Neural cell (in vitro differentiated cells): Measurements from ENCODE around the gene ARHGAP18. TPM values are rescaled to one million over a fixed set of nuclear protein-coding genes. Genes with fewer than 3 reads are reported as not detected.

Experiments
- H2AFZ ChIP-seq: fragments of 200-600, 300-800 bp; sonication (generic), shearing (Covaris generic); 2 replicates; pipeline ENCODE4 v1.6.0; 2014; ENCODE audit warnings: low read depth, mild to moderate bottlenecking, antibody characterized with exemption, low read length, moderate library complexity
- H3F3A ChIP-seq: fragments of 200-600 bp; shearing (Covaris generic); 2 replicates; pipeline ENCODE4 v1.6.1; 2016; ENCODE audit warnings: mild to moderate bottlenecking, moderate library complexity, mixed read lengths, antibody characterized with exemption, low read length; ENCODE audit not compliant: insufficient read depth, poor library complexity, severe bottlenecking
- H3K27ac ChIP-seq: fragments of 200-600, 300-800 bp; sonication (generic), shearing (Covaris generic); 2 replicates; pipeline ENCODE4 v1.5.1; 2014; ENCODE audit warnings: mild to moderate bottlenecking, low read length, moderate library complexity
- H3K27me3 ChIP-seq: fragments of 300-800, 200-600 bp; sonication (generic), shearing (Covaris generic); 2 replicates; pipeline ENCODE4 v1.6.0; 2014; ENCODE audit warnings: mild to moderate bottlenecking, low read depth, low read length, moderate library complexity; ENCODE audit not compliant: insufficient read depth
- H3K36me3 ChIP-seq: fragments of 300-800, 200-600 bp; sonication (generic), shearing (Covaris generic); 2 replicates; pipeline ENCODE4 v1.5.1; 2014; ENCODE audit warnings: mild to moderate bottlenecking, antibody characterized with exemption, low read length, moderate library complexity; ENCODE audit not compliant: insufficient read depth
- H3K4me2 ChIP-seq: fragments of 300-800, 200-600 bp; sonication (generic), shearing (Covaris generic); 2 replicates; pipeline ENCODE4 v1.6.0; 2014; ENCODE audit warnings: mild to moderate bottlenecking, low read length
- H3K4me3 ChIP-seq: fragments of 300-800, 200-600 bp; sonication (generic), shearing (Covaris generic); 2 replicates; pipeline ENCODE4 v1.5.1; 2014; ENCODE audit warnings: mild to moderate bottlenecking, low read length, moderate library complexity
- H3K79me2 ChIP-seq: fragments of 200-600 bp; shearing (Covaris generic); replicated peaks from 2 replicates; pipeline ENCODE4 v1.6.0; 2014; ENCODE audit warnings: mild to moderate bottlenecking, low read length, moderate library complexity; ENCODE audit not compliant: insufficient read depth
- H3K9ac ChIP-seq: fragments of 300-800, 200-600 bp; sonication (generic), shearing (Covaris generic); 2 replicates; pipeline ENCODE4 v1.6.1; 2016; ENCODE audit warnings: mild to moderate bottlenecking, low read length, mixed read lengths
- H3K9me2 ChIP-seq: fragments of 200-600 bp; shearing (Covaris generic); 2 replicates; pipeline ENCODE4 v1.6.1; 2016; ENCODE audit warnings: mild to moderate bottlenecking, low read length, mixed read lengths; ENCODE audit not compliant: insufficient read depth
- H3K9me3 ChIP-seq: fragments of 200-600, 300-800 bp; sonication (generic), shearing (Covaris generic); 2 replicates; pipeline ENCODE4 v1.6.1; 2016; ENCODE audit warnings: mild to moderate bottlenecking, mixed run types, low read length, moderate library complexity, mixed read lengths
- H4K20me1 ChIP-seq: fragments of 200-600 bp; shearing (Covaris generic); 2 replicates; pipeline ENCODE4 v1.6.1; 2016; ENCODE audit warnings: mild to moderate bottlenecking, mixed run types; ENCODE audit not compliant: insufficient read depth
- CTCF ChIP-seq: fragments of 450-650 bp; IDR thresholded peaks from 2 replicates; pipeline ENCODE4 v1.5.1; 2014; ENCODE audit warnings: antibody characterized with exemption, mild to moderate bottlenecking, moderate library complexity; ENCODE audit not compliant: poor library complexity, severe bottlenecking
- EP300 ChIP-seq: fragments of 450-650 bp; conservative IDR thresholded peaks from 2 replicates; pipeline ENCODE4 v1.6.1; 2014; ENCODE audit warnings: antibody characterized with exemption, mild to moderate bottlenecking, moderate library complexity; ENCODE audit not compliant: poor library complexity, severe bottlenecking
- EZH2 ChIP-seq: fragments of 200-600, 300-800 bp; shearing (Covaris generic), sonication (generic); IDR thresholded peaks from 2 replicates; pipeline ENCODE4 v1.6.1; 2014; ENCODE audit warnings: antibody characterized with exemption, low read length, borderline replicate concordance, mild to moderate bottlenecking; ENCODE audit not compliant: insufficient read depth, poor library complexity, severe bottlenecking
- MXI1 ChIP-seq: fragments of 450-650 bp; conservative IDR thresholded peaks from 2 replicates; pipeline ENCODE4 v1.6.1; 2014; ENCODE audit warnings: antibody characterized with exemption, mild to moderate bottlenecking; ENCODE audit not compliant: poor library complexity, severe bottlenecking
- POLR2AphosphoS5 ChIP-seq: IDR thresholded peaks from 2 replicates; pipeline ENCODE4 v1.6.1; 2012
- RAD21 ChIP-seq: fragments of 450-650 bp; conservative IDR thresholded peaks from 2 replicates; pipeline ENCODE4 v1.6.1; 2014; ENCODE audit warnings: antibody characterized with exemption, mild to moderate bottlenecking, moderate library complexity
- SMC3 ChIP-seq: fragments of 450-650 bp; conservative IDR thresholded peaks from 2 replicates; pipeline ENCODE4 v1.6.1; 2014; ENCODE audit warnings: antibody characterized with exemption, mild to moderate bottlenecking, moderate library complexity; ENCODE audit not compliant: poor library complexity
- TAF1 ChIP-seq: IDR thresholded peaks from 2 replicates; pipeline ENCODE4 v1.6.1; 2012; ENCODE audit warnings: low read depth
- polyA plus RNA-seq: library from polyadenylated mRNA; depleted of rRNA; stranded (reverse); fragments of >200 nt; gene quantifications from 2 replicates; pipeline ENCODE4 v1.2.3, GENCODE V29; 2014
- TF ChIP-seq, protein P1 (sequence below): IDR thresholded peaks from 2 replicates; pipeline ENCODE4 v1.6.1; 2012; ENCODE audit warnings: borderline replicate concordance

ARHGAP18 gene
- polyA plus RNA-seq, 1 donor from 2014 or later: 4.7 TPM

DNA sequence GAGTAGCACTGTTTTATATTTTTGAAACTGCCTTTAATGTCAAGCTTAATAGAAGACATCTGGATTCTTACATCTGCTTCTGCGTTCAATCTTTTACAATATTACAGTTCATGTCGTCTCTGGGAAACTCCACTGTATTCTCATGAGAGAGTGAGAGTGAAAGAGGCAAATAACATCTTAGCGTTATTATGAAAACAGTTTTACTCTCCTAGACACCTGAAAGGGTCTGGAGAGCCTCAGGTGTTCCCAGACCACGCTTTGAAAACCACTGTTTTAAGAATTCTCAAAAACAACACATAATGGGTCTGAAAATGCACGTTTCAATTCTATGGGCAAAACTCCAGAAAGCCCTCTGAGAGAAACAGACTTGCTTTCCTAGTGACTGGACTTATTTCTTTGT lies 63.3 kb downstream of the ARHGAP18 start:
- Histone ChIP-seq H3K36me3 (no peaks in the 10 kb centered on the region), H3K27ac (no peak overlapping the region), H3K9me2 (no peaks in the 10 kb centered on the region), H3K79me2 (no peaks in the 10 kb centered on the region), H3K4me3 (no peak overlapping the region), H4K20me1 (no peaks in the 10 kb centered on the region), H3K9me3 (no peaks in the 10 kb centered on the region), H3F3A (no peaks in the 10 kb centered on the region), H3K4me2 (no peak overlapping the region), H3K27me3 (no peaks in the 10 kb centered on the region), H3K9ac (no peak overlapping the region), H2AFZ (no peak overlapping the region)
- no peak for TF ChIP-seq EP300
- TF ChIP-seq, protein P1, sequence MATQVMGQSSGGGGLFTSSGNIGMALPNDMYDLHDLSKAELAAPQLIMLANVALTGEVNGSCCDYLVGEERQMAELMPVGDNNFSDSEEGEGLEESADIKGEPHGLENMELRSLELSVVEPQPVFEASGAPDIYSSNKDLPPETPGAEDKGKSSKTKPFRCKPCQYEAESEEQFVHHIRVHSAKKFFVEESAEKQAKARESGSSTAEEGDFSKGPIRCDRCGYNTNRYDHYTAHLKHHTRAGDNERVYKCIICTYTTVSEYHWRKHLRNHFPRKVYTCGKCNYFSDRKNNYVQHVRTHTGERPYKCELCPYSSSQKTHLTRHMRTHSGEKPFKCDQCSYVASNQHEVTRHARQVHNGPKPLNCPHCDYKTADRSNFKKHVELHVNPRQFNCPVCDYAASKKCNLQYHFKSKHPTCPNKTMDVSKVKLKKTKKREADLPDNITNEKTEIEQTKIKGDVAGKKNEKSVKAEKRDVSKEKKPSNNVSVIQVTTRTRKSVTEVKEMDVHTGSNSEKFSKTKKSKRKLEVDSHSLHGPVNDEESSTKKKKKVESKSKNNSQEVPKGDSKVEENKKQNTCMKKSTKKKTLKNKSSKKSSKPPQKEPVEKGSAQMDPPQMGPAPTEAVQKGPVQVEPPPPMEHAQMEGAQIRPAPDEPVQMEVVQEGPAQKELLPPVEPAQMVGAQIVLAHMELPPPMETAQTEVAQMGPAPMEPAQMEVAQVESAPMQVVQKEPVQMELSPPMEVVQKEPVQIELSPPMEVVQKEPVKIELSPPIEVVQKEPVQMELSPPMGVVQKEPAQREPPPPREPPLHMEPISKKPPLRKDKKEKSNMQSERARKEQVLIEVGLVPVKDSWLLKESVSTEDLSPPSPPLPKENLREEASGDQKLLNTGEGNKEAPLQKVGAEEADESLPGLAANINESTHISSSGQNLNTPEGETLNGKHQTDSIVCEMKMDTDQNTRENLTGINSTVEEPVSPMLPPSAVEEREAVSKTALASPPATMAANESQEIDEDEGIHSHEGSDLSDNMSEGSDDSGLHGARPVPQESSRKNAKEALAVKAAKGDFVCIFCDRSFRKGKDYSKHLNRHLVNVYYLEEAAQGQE: no peak
- no peak for TF ChIP-seq MXI1
- no peak for TF ChIP-seq EZH2
- TF ChIP-seq TAF1: no peak
- no peak for TF ChIP-seq SMC3
- TF ChIP-seq POLR2AphosphoS5: no peak
- TF ChIP-seq CTCF: no peak
- TF ChIP-seq RAD21: no peak

GRCh38 chr6:129645830-129646579 lies 64.0 kb downstream of the ARHGAP18 start:
- no peaks in the 10 kb centered on the region for H3K9me3 ChIP-seq

More at GRCh38 chr6:129645830-129646579, 64.0 kb downstream of the ARHGAP18 start:
- Histone ChIP-seq H3K9me2 (no peaks in the 10 kb centered on the region), H3K79me2 (no peaks in the 10 kb centered on the region), H3K27me3 (no peaks in the 10 kb centered on the region), H3K9ac (no peak overlapping the region), H3K27ac (no peak overlapping the region), H3F3A (no peaks in the 10 kb centered on the region), H3K4me2 (no peak overlapping the region), H3K36me3 (no peaks in the 10 kb centered on the region), H4K20me1 (no peaks in the 10 kb centered on the region), H3K4me3 (no peak overlapping the region), H2AFZ (no peak overlapping the region)
- TF ChIP-seq EP300 (no peak), RAD21 (no peak), EZH2 (no peak), SMC3 (no peak), TAF1 (no peak), MXI1 (no peak), POLR2AphosphoS5 (no peak), CTCF (no peak)
- TF ChIP-seq, protein P1: no peak
